Measurements from ENCODE around the gene HTR3D.

GRCh38 chr3:184042617-184043016 is 11.1 kb downstream of the HTR3D start:
- TF ChIP-seq CTCF (IDR thresholded peaks at IDR 0.05) (no peak), EZH2 (IDR thresholded peaks at IDR 0.05; ENCODE audit: borderline replicate concordance, insufficient read depth, low read depth, low read length, poor library complexity, severe bottlenecking) (no peak)

Data from B cell (primary cell).